ENCODE measurements around the gene ZNF2. TPM values are rescaled to one million over a fixed set of nuclear protein-coding genes. Genes with fewer than 3 reads are reported as not detected.

Gene ZNF2
- total RNA-seq, 1 experiment from 2014 or later: 8.8 TPM

GRCh38 chr2:95232232-95232631, 66.6 kb downstream of the ZNF2 start:
- no peaks in the 10 kb centered on the region for H3K9me3 ChIP-seq (replicated peaks)
- H3K4me3 ChIP-seq: no peak overlapping the region
- H3K36me3 ChIP-seq: no peaks in the 10 kb centered on the region
- DNase-seq: no peak
- H3K27ac ChIP-seq: no peak overlapping the region
- no peaks in the 10 kb centered on the region for H3K4me1 ChIP-seq
- H3K27me3 ChIP-seq: no peaks in the 10 kb centered on the region

Other genes starting within 250 kb of the ZNF2 start
- not detected in 2 replicates for gene MAL, start 140.1 kb upstream of the ZNF2 start, total RNA-seq (2014; rRNA removed; shearing (Covaris generic))
- gene MRPS5, start 44.0 kb upstream of the ZNF2 start, total RNA-seq (2014; rRNA removed; shearing (Covaris generic)): 62.0 and 63.6 TPM in 2 replicates
- 8.4 and 9.4 TPM in 2 replicates for gene ZNF514, start 6.0 kb upstream of the ZNF2 start, total RNA-seq (2014; rRNA removed; shearing (Covaris generic))
- gene ZNF892, start 41.7 kb downstream of the ZNF2 start, total RNA-seq (2014; rRNA removed; shearing (Covaris generic)): 5.3 and 6.8 TPM in 2 replicates
- 0.05 and 0.57 TPM in 2 replicates for gene PROM2, start 108.6 kb downstream of the ZNF2 start, total RNA-seq (2014; rRNA removed; shearing (Covaris generic))
- gene KCNIP3, start 131.5 kb downstream of the ZNF2 start, total RNA-seq (2014; rRNA removed; shearing (Covaris generic)): not detected in 2 replicates
- gene FAHD2A, start 236.9 kb downstream of the ZNF2 start, total RNA-seq (2014; rRNA removed; shearing (Covaris generic)): 19.6 and 21.3 TPM in 2 replicates

All from SJCRH30 (cell line).